NCI-H345 treated with DMSO at 0.1 percent for 48 hours (cell line): Measurements from ENCODE around the gene CDK15.

Experiments used
- DNase-seq: peaks from one replicate; lab custom pipeline; 2025; ENCODE audit not compliant: unreplicated experiment; lab: John Stamatoyannopoulos, UW

Gene CDK15

GRCh38 chr2:201860636-201861066 lies 54.3 kb downstream of the CDK15 start:
- DNase-seq: peak; percentile 45

DNA sequence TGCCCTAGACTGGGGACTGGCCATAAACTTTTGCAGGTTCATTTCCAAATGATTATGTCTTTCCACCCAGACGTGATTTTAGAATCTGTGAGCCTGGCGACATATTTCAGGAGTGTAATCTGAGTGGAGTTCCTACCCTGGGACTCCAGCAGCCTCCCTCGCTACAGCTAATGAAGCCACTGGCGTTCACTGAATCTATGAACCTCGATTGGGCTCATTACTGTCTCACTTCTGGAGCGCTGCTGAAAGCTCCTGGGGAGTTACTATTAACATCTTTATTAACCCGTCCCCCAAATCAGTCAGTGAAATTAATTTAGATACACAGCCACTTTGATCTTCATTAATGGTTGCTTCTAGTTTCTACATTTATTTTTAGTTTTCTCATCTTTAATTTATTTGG lies 56.5 kb downstream of the CDK15 start:
- no peak for DNase-seq

DNA sequence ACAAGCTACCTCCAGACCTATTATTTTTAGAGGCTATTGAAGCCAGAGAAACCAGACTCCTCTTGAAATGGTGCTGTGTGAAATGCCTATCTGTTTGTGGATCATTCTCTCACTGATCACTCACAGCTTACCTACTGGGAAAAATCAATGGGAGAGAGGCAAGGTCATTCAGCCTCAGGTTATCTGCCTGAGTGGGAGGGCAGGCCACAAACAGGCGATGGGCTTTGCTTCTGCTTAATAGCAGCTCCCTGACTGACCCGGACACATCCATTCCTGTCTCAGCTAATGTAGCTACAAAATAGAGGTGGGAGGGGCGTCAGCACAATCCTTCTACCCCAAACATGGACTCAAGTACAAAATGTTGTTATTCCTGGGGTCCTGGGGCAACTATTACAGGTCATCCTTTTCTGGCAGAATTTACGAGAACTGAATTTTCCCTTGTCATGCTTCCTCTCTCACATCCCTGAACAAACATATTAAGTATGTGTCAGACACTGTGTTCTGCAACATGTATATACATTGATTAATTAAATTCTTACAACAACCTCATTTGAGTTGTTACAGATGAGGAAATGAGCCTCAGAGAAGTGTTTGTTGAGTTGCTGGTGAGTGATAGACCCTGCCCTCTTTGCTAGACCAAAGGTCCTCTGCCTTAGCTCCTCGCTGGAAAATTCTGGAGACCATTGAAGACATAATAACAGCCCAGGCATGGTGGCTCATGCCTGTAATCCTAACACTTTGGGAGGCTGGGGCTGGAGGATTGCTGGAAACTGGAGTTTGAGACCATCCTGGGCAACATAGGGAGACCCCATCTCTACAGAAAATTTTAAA lies 60.5 kb downstream of the CDK15 start:
- no peak for DNase-seq

DNA sequence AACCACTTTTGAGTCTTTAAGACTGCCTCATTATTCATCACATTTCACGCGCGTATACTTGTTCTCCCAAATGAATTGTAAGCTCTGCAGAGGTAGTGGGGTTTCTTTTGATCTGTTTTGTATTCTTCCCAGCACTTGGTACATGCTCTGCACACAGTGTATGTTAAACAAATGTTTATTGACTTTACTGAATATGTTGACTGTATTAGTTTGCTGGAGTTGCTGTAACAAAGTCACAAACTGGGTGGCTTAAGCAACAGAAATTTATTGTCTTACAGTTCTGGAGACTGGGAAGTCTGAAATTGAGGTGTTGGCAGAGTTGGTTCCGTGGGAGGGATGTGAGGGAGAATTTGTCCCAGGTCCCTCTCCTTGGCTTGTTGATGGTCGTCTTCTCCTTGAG lies 65.1 kb downstream of the CDK15 start:
- no peak for DNase-seq

- DNase-seq: no peak
Observed at GRCh38 chr2:201872591-201872990, 66.3 kb downstream of the CDK15 start.

DNA sequence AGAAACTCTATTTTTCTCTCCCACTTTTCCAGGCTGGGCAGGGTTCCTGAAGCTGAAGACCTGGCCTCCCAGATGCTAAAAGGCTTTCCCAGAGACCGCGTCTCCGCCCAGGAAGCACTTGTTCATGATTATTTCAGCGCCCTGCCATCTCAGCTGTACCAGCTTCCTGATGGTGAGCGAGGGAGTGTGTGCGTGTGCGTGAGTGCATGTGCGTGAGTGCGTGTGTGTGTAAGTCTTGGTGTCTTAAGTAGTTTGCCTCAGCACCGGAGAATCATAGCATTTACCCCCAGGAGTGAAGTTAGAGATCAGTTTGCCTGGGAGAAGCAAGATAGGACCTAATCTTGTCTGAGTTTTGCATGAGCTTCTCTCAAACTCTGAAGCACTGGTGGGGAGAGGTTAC lies 73.7 kb downstream of the CDK15 start:
- no peak for DNase-seq

GRCh38 chr2:201880579-201880978 lies 74.2 kb downstream of the CDK15 start:
- DNase-seq: no peak

GRCh38 chr2:201880993-201881611 lies 74.8 kb downstream of the CDK15 start:
- no peak for DNase-seq

DNA sequence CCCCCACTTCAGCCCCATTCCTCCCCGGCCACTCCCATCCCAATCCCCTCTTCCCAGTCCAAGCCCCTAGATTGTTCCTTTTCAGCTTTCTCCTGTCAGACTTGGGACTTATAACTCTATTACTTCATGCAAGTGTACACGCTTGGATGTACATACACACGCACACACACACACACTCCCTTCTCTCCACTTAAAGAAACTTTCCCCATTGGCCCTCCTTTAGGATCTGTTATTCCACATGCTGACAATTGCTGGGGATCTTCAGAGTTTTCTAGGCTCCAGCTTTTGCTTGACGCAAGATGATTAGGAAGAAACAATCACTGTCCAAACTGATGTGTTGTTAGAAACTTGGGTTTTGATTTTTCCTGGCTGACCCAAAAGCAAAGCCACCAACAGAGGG lies 75.4 kb downstream of the CDK15 start:
- DNase-seq: no peak

DNA sequence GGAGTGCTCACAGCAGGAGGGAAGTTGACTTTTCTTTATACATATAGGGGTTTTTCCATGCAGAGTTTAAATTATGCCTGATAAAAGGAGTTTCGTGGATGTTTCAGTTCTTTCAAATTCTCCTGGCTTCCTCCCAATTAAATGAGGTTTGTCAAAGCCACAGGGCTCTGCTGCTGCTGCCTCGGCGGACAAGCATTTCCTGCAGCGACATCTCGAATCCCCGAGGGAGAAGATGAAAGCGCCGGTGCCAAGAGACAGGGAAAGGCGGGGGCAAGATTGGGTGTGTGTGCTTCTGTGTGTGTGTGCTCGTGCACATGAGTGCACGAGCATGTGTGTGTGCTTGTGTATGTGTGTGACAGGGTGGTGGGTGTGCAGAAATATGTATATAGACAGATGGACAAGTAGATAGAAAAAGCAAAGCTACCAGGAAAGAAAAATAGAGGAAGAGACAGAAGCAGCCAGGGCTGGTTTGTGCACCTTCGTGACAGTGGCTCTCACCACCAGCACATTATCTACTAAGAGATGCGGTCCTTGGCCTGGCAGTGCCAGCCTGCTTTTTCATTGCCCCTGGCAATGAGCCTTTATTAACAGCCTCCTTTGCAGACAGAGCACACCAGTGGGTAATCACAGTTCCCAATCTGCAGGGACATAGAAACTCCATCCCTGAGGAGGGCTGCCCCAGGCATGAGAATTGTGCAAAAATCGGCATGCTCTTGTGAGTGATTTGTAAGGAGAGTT lies 76.2 kb downstream of the CDK15 start:
- DNase-seq: peak; percentile 44

- DNase-seq: no peak
Observed at GRCh38 chr2:201883606-201884369, 77.5 kb downstream of the CDK15 start.

DNA sequence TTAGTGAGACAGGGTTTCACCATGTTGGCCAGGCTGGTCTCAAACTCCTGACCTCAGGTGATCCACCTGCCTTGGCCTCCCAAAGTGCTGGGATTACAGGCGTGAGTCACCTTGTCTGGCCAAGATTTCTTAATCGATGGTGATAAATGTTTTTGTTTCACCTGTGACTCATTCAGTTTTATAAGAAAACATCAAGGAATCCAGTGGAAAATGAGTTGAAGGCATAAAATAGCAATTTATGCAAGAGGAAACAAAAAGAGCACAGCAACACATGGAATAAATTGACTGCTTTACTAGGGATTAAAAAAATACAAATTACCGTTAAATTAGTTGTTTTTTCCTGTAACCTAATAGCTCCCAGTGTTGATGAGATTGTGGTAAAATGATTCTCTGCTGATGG lies 80.2 kb downstream of the CDK15 start:
- DNase-seq: no peak

DNA sequence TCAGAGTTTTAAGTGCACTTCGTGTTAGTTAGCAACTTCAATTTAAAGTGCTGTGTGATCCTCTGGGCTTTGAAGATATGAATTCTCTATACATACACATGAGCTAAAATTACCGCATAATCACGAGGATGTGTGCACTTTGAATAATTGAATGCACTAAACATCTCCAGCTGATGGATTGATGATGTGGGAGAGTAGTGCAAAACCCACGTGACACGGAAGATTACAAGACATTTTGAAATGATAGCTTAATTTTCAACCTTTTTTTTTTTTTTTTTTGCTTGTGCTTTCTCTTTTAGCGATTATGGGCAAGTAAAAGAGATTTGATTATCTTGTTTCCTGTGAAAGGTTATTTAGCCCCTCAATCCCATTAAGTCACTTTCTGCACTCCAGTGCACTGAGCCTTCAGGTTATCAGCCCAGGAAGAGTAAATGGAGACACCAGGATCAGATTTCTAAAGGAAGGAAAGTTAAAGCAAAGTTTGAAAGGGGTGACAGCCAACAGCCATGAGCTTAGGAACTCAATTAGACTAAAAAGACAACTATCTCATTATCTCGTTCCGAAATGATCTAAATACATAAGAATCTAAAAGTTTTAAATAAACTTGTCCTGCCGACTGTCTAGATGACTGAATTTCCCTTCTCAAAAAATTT lies 81.6 kb downstream of the CDK15 start:
- no peak for DNase-seq

DNA sequence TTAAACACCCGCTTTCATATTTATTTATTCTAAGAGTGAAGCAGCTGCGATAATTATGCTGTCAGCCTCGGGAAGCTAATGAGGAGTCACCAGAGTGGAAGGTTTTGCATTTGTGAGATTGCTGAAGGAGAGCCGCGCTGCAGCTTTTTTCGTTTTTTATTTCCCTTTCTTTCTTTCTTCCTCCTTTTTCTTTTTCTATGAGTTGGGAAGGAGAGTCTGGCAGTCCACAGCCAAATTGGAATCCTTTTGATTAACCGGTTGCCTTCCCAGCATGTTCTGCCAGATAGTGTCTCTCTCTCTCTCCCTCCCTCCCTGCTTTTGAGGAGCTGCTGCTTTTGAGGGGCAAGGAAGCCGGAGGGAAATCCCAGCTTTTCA lies 82.1 kb downstream of the CDK15 start:
- no peak for DNase-seq

DNA sequence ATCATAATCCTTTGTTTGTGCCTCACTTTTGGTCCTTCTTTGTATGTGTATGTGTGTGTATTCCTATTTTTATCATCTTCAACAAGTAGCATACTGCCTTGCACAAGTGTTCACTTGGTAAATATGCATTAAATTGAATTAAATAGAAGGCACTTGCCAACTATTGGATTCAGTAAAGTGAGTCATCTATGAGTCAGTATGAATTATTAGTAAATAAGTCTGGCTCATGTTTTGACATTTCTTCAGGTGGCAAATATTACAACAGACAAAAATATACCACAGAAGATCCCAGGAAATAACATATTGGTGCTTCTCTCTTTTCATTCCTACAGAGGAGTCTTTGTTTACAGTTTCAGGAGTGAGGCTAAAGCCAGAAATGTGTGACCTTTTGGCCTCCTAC lies 84.1 kb downstream of the CDK15 start:
- no peak for DNase-seq

- no peak for DNase-seq
Observed at GRCh38 chr2:201891676-201892075, 85.3 kb downstream of the CDK15 start.

- no peak for DNase-seq
Observed at GRCh38 chr2:201892516-201892915, 86.2 kb downstream of the CDK15 start.

DNA sequence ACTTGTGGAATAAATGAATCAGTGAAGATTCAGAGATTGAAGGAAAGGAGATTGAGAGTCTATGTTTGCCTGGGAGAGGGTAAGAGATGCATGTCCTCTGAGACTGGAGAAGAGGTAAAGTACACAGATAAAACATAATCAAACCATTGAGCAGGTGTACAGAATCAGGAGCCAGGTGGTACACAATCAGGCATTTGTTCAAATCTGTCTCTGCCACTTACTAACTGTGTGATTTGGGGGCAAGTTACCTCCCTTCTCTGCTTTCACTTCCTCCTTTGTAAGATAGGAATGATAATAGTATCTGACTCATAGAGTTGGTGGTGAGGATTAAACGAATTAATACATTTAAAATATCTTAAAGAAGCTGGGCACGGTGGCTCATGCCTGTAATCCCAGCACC lies 94.0 kb downstream of the CDK15 start:
- DNase-seq: no peak

DNA sequence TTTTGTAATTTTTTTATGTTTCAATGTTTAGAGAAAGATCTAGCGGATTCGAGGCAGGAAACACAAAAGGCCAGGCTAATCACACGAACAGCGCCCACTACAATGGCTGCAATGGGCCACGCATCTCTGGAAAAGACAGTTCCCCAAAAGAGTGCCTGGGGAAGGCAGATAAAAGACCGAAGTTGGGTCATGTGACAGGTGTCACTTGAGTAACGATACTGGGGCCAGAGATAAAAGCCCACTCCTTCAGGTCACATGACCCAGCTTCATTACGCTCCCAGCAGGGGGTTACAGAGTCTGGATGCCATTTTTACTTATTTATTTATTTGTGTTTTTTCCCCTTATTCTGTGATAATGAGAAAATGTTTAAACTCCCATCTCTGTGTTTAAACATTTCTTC lies 95.4 kb downstream of the CDK15 start:
- DNase-seq: no peak

DNA sequence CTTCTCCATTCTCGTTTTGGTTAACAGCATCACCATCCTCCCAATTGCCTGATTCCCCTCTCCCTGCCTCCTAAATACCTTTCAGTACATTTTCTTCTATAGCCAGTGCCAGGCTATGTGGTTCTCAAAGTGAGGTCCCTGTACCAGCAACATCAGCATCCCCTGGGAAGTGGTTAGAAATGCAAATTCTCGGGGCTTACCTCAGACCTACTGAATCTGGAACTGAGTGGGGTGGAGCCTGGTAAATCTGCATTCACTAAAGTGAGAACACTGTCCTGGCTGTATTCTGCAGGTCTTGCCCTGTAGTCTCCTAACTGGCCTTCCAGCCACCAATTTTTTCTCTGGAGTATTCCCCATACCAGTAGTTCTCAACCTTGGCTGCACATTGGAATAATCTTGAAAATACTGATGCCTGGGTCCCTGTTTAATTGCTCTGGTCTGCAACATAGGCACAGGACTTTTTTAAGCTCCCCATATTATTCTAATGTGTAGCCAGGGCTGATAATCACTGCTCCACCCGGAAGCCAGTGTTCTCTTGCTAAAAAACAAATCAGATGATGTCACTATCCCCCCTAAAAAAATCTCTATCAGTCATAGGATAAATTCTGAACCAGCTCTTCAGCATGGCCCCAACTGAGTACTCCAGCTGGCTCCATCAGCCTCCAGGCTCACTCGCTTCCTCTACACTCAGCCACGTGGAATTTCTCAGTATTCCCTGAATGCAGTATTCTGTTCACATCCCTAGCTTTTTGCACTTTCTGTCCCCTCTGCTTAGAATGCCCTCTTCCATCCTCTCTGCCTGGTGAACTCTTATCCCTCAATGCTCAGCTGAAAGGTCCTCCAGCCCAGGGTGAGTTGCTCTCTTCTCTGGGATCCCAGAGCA lies 98.4 kb downstream of the CDK15 start:
- no peak for DNase-seq
